Measurements from ENCODE around the gene RNF112. TPM values are rescaled to one million over a fixed set of nuclear protein-coding genes. Genes with fewer than 3 reads are reported as not detected.
A peak's percentile ranks its signal among the peaks of the same experiment; 100 is the strongest.

The RNF112 gene
- total and polyA plus RNA-seq, 2 of the 13 experiments (the other 11 are each of a cell fraction or from before 2014, with no cell fraction given): 0.05 TPM; not detected in 1

DNA sequence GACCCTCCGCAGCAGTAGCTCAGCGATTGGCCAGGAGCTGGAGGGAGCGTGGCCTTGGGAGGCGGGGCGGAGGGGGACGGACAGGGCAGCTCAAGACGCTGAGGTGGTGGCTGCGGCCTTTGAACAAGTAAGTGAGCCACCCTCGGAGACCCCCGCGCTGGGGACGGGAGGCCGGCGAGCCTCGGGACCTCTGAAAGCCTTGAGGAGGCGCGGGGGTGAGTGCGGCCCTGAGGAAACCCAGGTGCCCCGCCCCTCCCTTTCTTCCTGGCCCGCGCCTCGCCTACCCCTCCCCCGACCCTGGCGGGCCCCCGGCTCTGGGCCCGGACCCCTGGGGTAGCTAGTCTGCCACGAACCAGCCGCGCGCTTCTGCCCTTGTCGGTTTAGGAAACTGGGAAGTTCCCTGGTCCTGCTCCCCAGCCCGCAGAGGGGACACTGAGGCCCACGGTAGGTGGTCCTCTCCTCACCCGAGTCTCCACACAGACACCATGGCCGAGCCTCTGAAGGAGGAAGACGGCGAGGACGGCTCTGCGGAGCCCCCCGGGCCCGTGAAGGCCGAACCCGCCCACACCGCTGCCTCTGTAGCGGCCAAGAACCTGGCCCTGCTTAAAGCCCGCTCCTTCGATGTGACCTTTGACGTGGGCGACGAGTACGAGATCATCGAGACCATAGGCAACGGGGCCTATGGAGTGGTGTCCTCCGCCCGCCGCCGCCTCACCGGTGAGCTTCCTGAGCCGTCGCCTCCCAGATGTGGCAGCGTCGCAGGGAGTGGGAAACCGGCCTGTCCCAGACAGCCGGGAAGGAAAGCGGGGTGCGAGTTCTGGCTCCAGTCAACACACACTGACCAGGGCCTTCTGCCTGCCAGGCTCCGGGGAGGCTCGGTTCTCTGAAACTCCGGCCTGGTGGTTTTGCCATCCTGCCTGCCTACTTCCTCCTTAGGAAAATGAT, 32.3 kb upstream of the RNF112 start, which contains the start of gene MAPK7 (continued):
- TF ChIP-seq, protein P1, sequence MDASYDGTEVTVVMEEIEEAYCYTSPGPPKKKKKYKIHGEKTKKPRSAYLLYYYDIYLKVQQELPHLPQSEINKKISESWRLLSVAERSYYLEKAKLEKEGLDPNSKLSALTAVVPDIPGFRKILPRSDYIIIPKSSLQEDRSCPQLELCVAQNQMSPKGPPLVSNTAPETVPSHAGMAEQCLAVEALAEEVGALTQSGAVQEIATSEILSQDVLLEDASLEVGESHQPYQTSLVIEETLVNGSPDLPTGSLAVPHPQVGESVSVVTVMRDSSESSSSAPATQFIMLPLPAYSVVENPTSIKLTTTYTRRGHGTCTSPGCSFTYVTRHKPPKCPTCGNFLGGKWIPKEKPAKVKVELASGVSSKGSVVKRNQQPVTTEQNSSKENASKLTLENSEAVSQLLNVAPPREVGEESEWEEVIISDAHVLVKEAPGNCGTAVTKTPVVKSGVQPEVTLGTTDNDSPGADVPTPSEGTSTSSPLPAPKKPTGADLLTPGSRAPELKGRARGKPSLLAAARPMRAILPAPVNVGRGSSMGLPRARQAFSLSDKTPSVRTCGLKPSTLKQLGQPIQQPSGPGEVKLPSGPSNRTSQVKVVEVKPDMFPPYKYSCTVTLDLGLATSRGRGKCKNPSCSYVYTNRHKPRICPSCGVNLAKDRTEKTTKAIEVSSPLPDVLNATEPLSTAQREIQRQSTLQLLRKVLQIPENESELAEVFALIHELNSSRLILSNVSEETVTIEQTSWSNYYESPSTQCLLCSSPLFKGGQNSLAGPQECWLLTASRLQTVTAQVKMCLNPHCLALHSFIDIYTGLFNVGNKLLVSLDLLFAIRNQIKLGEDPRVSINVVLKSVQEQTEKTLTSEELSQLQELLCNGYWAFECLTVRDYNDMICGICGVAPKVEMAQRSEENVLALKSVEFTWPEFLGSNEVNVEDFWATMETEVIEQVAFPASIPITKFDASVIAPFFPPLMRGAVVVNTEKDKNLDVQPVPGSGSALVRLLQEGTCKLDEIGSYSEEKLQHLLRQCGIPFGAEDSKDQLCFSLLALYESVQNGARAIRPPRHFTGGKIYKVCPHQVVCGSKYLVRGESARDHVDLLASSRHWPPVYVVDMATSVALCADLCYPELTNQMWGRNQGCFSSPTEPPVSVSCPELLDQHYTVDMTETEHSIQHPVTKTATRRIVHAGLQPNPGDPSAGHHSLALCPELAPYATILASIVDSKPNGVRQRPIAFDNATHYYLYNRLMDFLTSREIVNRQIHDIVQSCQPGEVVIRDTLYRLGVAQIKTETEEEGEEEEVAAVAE (CRISPR knock-in tag; IDR thresholded peaks at IDR 0.05; ENCODE audit: borderline replicate concordance): no peak; the same call in 1 of the 2 replicates
- TF ChIP-seq PRPF4 (IDR thresholded peaks at IDR 0.05; ENCODE audit: low read depth, low read length, poor library complexity, severe bottlenecking) (no peak), MTA3 (CRISPR knock-in tag; IDR thresholded peaks at IDR 0.05) (no peak), IRX3 (CRISPR knock-in tag; IDR thresholded peaks at IDR 0.05; ENCODE audit: borderline replicate concordance, low read depth) (no peak), ZNF329 (CRISPR knock-in tag; IDR thresholded peaks at IDR 0.05; ENCODE audit: low read depth) (no peak), ATF1 (CRISPR knock-in tag; IDR thresholded peaks at IDR 0.05) (no peak), POLR2A (IDR thresholded peaks at IDR 0.05; ENCODE audit: insufficient read depth in 1 of 2, low read depth in 2 of 2, low read length in 2 of 2) (no peak), HOXA9 (CRISPR knock-in tag; IDR thresholded peaks at IDR 0.05; ENCODE audit: borderline replicate concordance) (no peak), CCDC6 (CRISPR knock-in tag; IDR thresholded peaks at IDR 0.05) (no peak), MEIS1 (CRISPR knock-in tag; IDR thresholded peaks at IDR 0.05; ENCODE audit: borderline replicate concordance) (no peak), SP5 (CRISPR knock-in tag; IDR thresholded peaks at IDR 0.05; ENCODE audit: borderline replicate concordance, low read depth) (peak; percentile 39; the same call in 1 of the 2 replicates), ELF4 (CRISPR knock-in tag; IDR thresholded peaks at IDR 0.05; ENCODE audit: borderline replicate concordance) (no peak), HHEX (CRISPR knock-in tag; IDR thresholded peaks at IDR 0.05) (no peak)
- TF ChIP-seq, protein P2, sequence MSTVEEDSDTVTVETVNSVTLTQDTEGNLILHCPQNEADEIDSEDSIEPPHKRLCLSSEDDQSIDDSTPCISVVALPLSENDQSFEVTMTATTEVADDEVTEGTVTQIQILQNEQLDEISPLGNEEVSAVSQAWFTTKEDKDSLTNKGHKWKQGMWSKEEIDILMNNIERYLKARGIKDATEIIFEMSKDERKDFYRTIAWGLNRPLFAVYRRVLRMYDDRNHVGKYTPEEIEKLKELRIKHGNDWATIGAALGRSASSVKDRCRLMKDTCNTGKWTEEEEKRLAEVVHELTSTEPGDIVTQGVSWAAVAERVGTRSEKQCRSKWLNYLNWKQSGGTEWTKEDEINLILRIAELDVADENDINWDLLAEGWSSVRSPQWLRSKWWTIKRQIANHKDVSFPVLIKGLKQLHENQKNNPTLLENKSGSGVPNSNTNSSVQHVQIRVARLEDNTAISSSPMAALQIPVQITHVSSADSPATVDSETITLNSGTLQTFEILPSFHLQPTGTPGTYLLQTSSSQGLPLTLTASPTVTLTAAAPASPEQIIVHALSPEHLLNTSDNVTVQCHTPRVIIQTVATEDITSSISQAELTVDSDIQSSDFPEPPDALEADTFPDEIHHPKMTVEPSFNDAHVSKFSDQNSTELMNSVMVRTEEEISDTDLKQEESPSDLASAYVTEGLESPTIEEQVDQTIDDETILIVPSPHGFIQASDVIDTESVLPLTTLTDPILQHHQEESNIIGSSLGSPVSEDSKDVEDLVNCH (CRISPR knock-in tag; IDR thresholded peaks at IDR 0.05): no peak
- TF ChIP-seq, protein P3, sequence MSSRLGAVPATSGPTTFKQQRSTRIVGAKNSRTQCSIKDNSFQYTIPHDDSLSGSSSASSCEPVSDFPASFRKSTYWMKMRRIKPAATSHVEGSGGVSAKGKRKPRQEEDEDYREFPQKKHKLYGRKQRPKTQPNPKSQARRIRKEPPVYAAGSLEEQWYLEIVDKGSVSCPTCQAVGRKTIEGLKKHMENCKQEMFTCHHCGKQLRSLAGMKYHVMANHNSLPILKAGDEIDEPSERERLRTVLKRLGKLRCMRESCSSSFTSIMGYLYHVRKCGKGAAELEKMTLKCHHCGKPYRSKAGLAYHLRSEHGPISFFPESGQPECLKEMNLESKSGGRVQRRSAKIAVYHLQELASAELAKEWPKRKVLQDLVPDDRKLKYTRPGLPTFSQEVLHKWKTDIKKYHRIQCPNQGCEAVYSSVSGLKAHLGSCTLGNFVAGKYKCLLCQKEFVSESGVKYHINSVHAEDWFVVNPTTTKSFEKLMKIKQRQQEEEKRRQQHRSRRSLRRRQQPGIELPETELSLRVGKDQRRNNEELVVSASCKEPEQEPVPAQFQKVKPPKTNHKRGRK (CRISPR knock-in tag; IDR thresholded peaks at IDR 0.05): no peak
- TF ChIP-seq, protein P4, sequence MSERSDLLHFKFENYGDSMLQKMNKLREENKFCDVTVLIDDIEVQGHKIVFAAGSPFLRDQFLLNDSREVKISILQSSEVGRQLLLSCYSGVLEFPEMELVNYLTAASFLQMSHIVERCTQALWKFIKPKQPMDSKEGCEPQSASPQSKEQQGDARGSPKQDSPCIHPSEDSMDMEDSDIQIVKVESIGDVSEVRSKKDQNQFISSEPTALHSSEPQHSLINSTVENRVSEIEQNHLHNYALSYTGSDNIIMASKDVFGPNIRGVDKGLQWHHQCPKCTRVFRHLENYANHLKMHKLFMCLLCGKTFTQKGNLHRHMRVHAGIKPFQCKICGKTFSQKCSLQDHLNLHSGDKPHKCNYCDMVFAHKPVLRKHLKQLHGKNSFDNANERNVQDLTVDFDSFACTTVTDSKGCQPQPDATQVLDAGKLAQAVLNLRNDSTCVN (CRISPR knock-in tag; IDR thresholded peaks at IDR 0.05; ENCODE audit: borderline replicate concordance): no peak
- TF ChIP-seq, protein P5, sequence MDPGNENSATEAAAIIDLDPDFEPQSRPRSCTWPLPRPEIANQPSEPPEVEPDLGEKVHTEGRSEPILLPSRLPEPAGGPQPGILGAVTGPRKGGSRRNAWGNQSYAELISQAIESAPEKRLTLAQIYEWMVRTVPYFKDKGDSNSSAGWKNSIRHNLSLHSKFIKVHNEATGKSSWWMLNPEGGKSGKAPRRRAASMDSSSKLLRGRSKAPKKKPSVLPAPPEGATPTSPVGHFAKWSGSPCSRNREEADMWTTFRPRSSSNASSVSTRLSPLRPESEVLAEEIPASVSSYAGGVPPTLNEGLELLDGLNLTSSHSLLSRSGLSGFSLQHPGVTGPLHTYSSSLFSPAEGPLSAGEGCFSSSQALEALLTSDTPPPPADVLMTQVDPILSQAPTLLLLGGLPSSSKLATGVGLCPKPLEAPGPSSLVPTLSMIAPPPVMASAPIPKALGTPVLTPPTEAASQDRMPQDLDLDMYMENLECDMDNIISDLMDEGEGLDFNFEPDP (CRISPR knock-in tag; conservative IDR thresholded peaks at IDR 0.05): no peak

Measured in HepG2 (cell line).